ENCODE data around the gene OR10K2.
"Not testable (repeated sequence)": the region's sequence is repeated elsewhere in the genome, so short reads cannot be mapped to it uniquely, and the experiment has no call there.

DNA sequence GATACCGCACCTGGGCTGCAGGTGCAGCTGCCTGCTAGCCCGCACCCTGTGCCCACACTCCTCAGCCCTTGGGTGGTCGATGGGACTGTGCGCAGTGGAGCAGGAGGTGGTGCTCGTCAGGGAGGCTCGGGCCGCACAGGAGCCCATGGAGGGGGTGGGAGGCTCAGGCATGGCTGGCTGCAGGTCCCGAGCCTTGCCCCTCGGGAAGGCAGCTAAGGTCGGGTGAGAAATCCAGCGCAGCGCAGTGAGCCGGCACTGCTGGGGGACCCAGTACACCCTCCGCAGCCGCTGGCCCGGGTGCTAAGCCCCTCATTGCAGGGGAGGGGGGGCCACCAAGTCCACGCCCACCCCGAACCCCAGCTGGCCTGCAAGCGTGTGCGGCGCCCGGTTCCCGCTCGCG is 51.9 kb downstream of the OR10K2 start:
- TF ChIP-seq, protein P1, sequence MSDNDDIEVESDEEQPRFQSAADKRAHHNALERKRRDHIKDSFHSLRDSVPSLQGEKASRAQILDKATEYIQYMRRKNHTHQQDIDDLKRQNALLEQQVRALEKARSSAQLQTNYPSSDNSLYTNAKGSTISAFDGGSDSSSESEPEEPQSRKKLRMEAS (IDR thresholded peaks at IDR 0.05): not testable (repeated sequence)
- TF ChIP-seq, protein P2, sequence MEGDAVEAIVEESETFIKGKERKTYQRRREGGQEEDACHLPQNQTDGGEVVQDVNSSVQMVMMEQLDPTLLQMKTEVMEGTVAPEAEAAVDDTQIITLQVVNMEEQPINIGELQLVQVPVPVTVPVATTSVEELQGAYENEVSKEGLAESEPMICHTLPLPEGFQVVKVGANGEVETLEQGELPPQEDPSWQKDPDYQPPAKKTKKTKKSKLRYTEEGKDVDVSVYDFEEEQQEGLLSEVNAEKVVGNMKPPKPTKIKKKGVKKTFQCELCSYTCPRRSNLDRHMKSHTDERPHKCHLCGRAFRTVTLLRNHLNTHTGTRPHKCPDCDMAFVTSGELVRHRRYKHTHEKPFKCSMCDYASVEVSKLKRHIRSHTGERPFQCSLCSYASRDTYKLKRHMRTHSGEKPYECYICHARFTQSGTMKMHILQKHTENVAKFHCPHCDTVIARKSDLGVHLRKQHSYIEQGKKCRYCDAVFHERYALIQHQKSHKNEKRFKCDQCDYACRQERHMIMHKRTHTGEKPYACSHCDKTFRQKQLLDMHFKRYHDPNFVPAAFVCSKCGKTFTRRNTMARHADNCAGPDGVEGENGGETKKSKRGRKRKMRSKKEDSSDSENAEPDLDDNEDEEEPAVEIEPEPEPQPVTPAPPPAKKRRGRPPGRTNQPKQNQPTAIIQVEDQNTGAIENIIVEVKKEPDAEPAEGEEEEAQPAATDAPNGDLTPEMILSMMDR (IDR thresholded peaks at IDR 0.05; ENCODE audit: control extremely low read depth in 1 of 3, insufficient read depth in 1 of 3, low read depth in 1 of 3, low read length in 3 of 3): not testable (repeated sequence)
- not testable (repeated sequence) for TF ChIP-seq EZH2 (IDR thresholded peaks at IDR 0.05; ENCODE audit: low read depth, low read length, severe bottlenecking); POLR2A (IDR thresholded peaks at IDR 0.05; ENCODE audit: control extremely low read depth in 1 of 2, low read depth in 2 of 2, low read length in 2 of 2); YY1 (IDR thresholded peaks at IDR 0.05; ENCODE audit: low read depth, low read length); CHD1 (IDR thresholded peaks at IDR 0.05; ENCODE audit: low read depth, low read length); HDAC6 (IDR thresholded peaks at IDR 0.05; ENCODE audit: low read depth, low read length); GABPA (IDR thresholded peaks at IDR 0.05; ENCODE audit: borderline replicate concordance, insufficient read depth, low read length)
- TF ChIP-seq, protein P3, sequence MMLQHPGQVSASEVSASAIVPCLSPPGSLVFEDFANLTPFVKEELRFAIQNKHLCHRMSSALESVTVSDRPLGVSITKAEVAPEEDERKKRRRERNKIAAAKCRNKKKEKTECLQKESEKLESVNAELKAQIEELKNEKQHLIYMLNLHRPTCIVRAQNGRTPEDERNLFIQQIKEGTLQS (IDR thresholded peaks at IDR 0.05; ENCODE audit: insufficient read depth, low read depth, low read length): not testable (repeated sequence)
